ENCODE results near the gene ETHE1.
"Not testable (repeated sequence)": the region's sequence is repeated elsewhere in the genome, so short reads cannot be mapped to it uniquely, and the experiment has no call there.

Gene ETHE1

GRCh38 chr19:43551399-43552197 lies 24.6 kb upstream of the ETHE1 start:
- no peak for DNase-seq

DNA sequence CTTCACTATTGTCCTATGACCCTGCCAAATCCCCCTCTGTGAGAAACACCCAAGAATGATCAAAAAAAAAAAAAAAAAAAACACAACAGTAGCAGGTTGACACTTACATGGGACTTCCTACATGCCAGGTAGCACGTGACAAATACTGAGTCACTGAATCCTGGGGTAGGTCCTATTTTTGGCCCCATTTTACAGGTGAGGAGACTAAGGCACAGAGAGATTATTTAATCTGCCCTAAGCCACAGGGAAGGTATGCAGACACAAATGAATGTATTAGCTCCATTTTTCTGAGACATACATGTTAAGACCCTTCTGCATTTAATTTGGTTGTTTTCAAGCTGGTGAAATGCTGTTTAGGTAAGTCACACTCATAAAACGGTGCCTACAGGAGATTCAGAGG lies 21.7 kb upstream of the ETHE1 start:
- DNase-seq = no peak

DNA sequence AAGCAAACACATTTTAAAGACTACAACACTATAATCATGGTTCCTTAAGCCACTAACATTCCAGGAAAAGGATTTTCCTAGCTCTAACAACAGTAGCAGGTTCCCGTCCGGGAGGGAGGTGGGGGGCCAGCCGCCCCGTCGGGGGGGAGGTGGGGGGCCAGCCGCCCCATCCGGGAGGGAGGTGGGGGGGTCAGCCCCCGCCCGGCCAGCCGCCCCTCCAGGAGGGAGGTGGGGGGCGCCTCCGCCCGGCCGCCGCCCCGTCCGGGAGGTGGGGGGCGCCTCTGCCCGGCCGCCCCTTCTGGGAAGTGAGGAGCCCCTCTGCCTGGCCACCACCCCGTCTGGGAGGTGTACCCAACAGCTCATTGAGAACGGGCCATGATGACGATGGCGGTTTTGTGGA lies 20.9 kb upstream of the ETHE1 start:
- DNase-seq = not testable (repeated sequence)

GRCh38 chr19:43546581-43546980 lies 19.6 kb upstream of the ETHE1 start:
- no peak for DNase-seq

DNA sequence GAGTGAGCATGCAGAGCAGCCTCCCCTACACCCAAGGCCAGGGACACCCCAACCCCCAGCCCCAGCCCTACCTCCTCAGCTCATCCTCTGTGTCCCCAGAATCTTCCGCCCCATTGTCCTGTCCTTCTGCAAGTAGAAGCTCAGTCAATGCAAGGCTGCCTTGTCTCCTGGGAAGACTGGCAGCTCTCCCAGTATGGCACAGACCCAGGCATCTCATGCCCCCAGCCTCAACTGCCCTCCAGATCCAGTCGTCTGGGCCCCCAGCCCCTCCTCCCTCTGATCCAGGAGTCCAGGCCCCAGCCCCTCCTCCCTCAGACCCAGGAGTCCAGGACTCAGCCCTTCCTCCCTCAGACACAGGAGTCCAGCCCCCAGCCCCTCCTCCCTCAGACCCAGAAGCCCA lies 19.0 kb upstream of the ETHE1 start:
- no peak for DNase-seq

DNA sequence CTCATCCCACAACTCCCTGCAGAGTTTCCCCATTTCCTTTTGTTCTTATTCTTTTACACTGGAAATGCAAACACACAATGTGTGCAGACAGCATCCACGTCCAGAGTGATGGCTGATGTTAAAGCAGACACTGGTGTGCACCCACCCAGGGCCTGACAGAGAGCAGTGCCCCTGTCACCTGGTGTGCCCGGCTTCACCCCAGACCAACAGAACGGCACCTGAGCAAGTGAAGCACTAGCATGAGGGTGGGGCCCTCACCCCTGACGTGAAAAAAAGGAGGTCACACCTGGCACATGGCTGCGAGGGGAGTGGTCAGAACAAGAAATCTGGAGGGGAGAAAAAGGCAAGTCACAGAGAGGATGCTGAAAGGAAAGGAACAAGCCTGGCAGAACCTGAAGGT lies 18.3 kb upstream of the ETHE1 start:
- no peak for DNase-seq

DNA sequence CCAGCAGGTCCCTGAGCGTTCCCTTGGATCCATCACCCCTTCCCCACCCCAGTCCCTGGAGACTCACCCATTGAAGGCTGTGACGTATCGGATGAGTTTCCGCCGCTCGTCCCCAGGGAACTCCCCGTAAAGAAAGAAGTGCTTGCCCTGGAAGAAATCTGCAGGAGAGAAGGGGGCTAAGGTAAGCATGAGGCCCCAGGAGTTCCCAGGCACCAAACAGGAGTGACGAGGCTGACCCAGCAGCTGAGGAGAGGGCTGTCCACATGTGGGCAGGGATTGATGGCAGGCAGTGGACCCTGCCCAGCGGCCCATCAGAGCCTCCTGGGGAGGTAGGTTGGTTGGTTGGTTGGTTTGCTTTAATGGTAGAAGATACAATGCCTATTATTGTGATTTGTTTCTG lies 17.1 kb upstream of the ETHE1 start:
- no peak for DNase-seq

- no peak for DNase-seq
Measured at GRCh38 chr19:43541920-43542650, 15.1 kb upstream of the ETHE1 start.

DNA sequence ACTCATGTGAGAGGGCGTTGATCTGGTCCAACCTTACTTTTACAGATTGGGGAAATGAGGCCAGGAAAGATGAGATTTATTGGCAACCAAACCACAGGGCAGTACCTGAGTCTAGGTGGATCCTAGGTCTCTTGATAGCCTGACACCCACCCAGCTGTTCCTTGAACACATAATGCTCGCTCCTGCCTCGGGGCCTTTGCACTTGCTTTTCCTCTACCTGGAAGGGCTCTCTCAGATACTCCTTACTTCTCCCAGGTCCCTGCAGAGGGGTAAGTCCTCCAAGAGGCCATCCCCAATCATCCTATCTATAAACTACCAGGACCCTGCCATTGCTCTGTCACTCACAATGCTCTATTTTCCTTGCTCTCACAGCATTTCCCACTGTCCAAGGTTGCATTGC lies 13.4 kb upstream of the ETHE1 start:
- no peak for DNase-seq

DNA sequence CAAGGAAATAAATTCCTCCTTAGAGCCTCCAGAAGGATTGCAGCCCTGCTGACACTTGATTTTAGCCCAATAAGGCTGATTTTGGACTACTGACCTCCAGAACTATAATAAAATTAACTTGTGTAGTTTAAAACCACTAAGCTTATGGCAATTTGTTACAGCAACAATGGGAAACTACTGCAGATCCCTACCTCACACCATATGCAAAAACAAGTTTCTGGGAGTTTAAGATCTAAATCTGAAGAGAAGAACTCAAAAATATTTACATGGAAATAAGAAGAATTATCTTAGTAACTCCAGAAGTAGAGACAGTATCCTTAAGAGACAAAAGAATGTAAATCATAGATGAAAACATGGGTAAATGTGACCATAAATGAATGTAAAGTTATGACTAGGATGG lies 11.9 kb upstream of the ETHE1 start:
- no peak for DNase-seq

GRCh38 chr19:43534816-43535761 lies 8.1 kb upstream of the ETHE1 start:
- DNase-seq = peak; percentile 16 to 33

GRCh38 chr19:43534305-43534815 lies 7.4 kb upstream of the ETHE1 start:
- no peak for DNase-seq

- peak; percentile 87 to 94 for DNase-seq
Measured at GRCh38 chr19:43533546-43534304, 6.7 kb upstream of the ETHE1 start.

- DNase-seq = peak; percentile 85 to 89
Measured at GRCh38 chr19:43532962-43533545, 6.1 kb upstream of the ETHE1 start, which contains the start of gene ZNF575. Gene ZNF575 (plus strand): TSS chr19:43533188. CDS start chr19:43534423, 1,235 bp downstream.

DNA sequence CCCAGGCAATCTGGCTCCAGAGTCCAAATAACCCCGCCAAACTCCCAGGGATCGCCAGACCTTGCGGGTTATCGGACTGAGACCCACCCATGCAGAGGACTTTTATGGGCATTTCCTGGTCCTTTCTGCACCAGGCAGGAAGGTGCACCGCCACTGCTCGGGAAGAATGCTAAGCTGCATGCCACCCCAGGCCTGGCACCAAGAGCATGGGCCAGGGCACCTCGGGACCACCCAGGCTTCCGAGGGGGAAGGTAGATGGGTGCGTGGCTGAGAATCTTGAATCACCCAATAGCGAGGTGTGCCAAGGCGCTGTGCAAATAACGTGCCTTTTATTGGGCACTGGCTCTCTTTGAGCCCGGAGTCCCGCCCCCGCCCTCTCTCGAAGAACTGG lies 5.6 kb upstream of the ETHE1 start:
- no peak for DNase-seq

DNA sequence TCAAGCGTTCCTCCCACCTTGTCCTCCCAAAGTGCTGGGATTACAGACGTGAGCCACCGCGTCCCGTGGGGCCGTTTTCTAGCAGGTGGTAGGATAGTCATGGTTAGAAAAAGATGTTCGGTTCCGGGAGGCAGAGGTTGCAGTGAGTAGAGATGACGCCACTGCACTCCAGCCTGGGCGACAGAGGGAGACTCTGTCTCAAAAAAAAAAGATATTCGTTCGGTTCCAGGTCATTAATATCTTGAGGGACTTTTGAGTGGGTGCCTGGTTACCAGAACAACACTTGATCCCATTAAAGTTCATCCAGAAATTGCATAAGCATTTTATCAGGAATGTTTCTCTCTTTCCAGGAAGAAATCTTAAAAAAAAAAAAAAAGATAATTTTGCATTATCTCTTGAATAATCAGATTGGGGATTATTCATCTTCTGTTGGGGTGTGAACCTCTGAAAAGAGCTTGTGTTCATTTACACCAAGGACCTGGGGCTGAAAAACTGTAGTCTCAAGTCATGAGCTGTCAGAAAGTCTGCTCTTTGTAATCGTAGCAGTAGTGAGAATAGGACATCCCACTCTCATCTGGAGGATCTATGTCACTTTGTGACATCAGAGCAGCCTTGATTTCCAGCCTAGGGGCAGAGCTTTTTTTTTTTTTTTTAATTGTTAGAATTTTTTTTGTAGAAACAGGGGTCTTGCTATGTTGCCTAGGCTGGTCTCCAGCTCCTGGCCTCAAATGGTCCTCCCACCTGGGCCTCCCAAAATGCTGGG lies 1.0 kb upstream of the ETHE1 start:
- no peak for DNase-seq

DNA sequence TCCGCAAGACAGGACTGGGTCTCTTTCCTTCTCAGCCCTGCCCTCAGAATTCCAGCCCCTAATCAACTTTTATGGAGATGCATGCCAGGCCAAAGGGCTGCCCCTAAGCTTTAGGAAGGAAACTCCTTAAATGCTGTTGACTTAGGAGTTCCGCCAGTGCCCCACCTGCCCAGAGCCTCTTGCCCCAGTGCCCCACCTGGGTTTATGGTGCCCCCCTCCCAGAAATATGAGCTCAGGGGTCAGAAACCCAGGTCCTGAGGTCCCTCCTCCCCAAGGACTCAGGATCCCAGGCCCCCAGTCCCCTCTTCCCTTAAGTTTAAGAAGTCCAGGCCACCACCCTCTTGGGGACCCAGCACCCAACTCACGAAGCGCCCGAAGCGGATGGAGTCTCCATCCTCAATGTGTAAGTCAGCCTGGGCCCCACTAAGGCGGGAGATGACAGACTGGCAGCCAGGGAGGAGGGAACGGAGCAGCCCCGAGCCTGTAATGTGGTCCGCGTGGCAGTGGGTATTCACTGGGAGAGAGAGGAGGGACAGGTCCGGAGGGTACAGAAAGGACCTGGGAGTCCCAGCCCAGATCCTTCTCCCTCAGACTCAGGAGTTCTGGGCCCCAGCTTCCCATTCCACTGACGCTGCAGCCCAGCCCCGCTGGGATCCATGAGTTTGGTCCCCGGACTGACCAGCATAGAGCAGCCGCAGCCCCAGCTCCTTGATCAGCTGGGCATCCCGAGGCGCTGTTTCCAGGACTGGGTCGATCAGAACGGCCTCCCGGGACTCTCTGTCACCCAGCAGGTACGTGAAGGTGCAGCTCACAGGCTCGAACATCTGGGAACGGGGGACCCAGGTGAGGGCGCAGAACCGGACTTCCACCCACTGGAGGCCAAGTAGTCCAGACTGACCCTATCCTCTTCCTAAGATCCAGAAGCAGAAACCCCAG lies 897 bp downstream of the ETHE1 start:
- peak in 1 of 2 experiments; percentile 34 for DNase-seq

GRCh38 chr19:43524922-43525835 lies 1.8 kb downstream of the ETHE1 start:
- DNase-seq = peak; percentile 22 to 29

GRCh38 chr19:43523696-43524095 lies 3.3 kb downstream of the ETHE1 start:
- not testable (repeated sequence) for DNase-seq
